ENCODE measurements around the gene PDF.

DNA sequence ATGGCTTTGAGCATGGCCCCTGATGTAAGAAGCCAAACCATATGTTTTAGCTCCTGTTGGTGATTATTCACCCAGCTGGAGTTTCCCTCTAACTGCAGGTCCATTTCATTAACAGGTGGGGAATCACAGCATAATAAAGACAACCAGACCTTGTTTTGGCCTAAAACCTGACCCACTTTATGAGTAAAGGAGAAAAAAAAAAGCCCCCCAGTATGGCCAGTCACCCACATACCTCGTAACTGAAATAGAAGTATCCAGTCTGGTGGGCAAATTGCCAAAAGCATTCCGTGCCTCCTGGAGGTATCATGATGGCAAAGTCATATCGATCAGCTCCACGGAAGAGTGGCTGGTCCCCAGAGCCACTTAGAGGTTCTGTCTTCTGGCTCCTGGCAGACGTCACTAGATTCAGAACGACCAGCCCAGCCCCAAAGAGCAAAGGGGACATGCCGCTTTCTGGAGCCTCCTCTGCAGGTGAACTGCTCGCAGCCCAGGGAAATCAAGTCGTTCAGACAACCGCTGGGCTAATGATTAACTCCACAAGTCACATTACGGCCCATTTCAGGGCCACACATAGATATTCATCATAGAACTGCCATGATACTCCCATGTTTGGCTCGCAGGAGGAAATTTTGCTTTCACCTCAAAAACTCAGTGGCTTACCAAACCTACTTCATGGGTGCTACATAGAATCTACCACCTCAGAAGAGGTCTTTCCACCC is 21.1 kb upstream of the PDF start, which contains the start of gene TMED6:
- no peak for TF ChIP-seq EZH2 (IDR thresholded peaks at IDR 0.05; ENCODE audit: borderline replicate concordance, low read depth, low read length, severe bottlenecking)
- TF ChIP-seq CTCF (IDR thresholded peaks at IDR 0.05; ENCODE audit: extremely low read depth in 1 of 2, insufficient read depth in 1 of 2, low read depth in 1 of 2, low read length in 2 of 2): no peak
